Activated CD8-positive, alpha-beta memory T cell treated with anti-CD3 and anti-CD28 coated beads for 1 hour (primary cell): ENCODE measurements around the gene GJD4.

ENCODE experiments used
- DNase-seq, 2 donors: peaks; one replicate each; pipeline ENCODE4 v3.0.0-alpha.2; 2020; ENCODE audit warnings: low read depth in 1 of 2; ENCODE audit errors: extremely low read depth in 1 of 2

GJD4 gene

GRCh38 chr10:35605191-35605590, at the start of gene GJD4:
TSS of gene GJD4 (plus strand) at chr10:35605341. CDS start at chr10:35605568, 227 bp downstream.
- DNase-seq = no peak

- no peak for DNase-seq
Observed at GRCh38 chr10:35555962-35556930, 48.9 kb upstream of the GJD4 start.

- DNase-seq = no peak
Observed at GRCh38 chr10:35558276-35558675, 46.9 kb upstream of the GJD4 start.

GRCh38 chr10:35559416-35559815, 45.7 kb upstream of the GJD4 start:
- no peak for DNase-seq

- no peak for DNase-seq
Observed at GRCh38 chr10:35561715-35562114, 43.4 kb upstream of the GJD4 start.

GRCh38 chr10:35562427-35562826, 42.7 kb upstream of the GJD4 start:
- DNase-seq = no peak

- peak in 1 of 2 donors; percentile 14 for DNase-seq
Observed at GRCh38 chr10:35563261-35563891, 41.8 kb upstream of the GJD4 start.

GRCh38 chr10:35564341-35564968, 40.7 kb upstream of the GJD4 start:
- no peak for DNase-seq

GRCh38 chr10:35565602-35566081, 39.5 kb upstream of the GJD4 start:
- DNase-seq = no peak

GRCh38 chr10:35567951-35568350, 37.2 kb upstream of the GJD4 start:
- DNase-seq = no peak

GRCh38 chr10:35568483-35569015, 36.6 kb upstream of the GJD4 start:
- DNase-seq = no peak

GRCh38 chr10:35569111-35569707, 35.9 kb upstream of the GJD4 start:
- no peak for DNase-seq

GRCh38 chr10:35569836-35570235, 35.3 kb upstream of the GJD4 start:
- DNase-seq = no peak

GRCh38 chr10:35570397-35570796, 34.7 kb upstream of the GJD4 start:
- DNase-seq = no peak

GRCh38 chr10:35572583-35572982, 32.6 kb upstream of the GJD4 start:
- no peak for DNase-seq

GRCh38 chr10:35573796-35574195, 31.3 kb upstream of the GJD4 start:
- DNase-seq = no peak

- DNase-seq = no peak
Observed at GRCh38 chr10:35574924-35575352, 30.2 kb upstream of the GJD4 start.

- no peak for DNase-seq
Observed at GRCh38 chr10:35575640-35576039, 29.5 kb upstream of the GJD4 start.

GRCh38 chr10:35576730-35577129, 28.4 kb upstream of the GJD4 start:
- no peak for DNase-seq

- DNase-seq = no peak
Observed at GRCh38 chr10:35577926-35578617, 27.1 kb upstream of the GJD4 start.
